ENCODE data around the gene SMTNL2.
"Not testable (repeated sequence)": the region's sequence is repeated elsewhere in the genome, so short reads cannot be mapped to it uniquely, and the experiment has no call there.

SMTNL2 gene

GRCh38 chr17:4585638-4585994 is 1.3 kb downstream of the SMTNL2 start:
- no peak for DNase-seq (ENCODE audit: low spot score)

GRCh38 chr17:4586043-4586442 is 1.7 kb downstream of the SMTNL2 start:
- no peak for DNase-seq (ENCODE audit: low spot score)

GRCh38 chr17:4587195-4587594 is 2.9 kb downstream of the SMTNL2 start:
- no peak for DNase-seq (ENCODE audit: low spot score)

GRCh38 chr17:4587803-4588202 is 3.5 kb downstream of the SMTNL2 start:
- DNase-seq (ENCODE audit: low spot score): no peak

GRCh38 chr17:4588391-4588790 is 4.1 kb downstream of the SMTNL2 start:
- no peak for DNase-seq (ENCODE audit: low spot score)

- no peak for DNase-seq (ENCODE audit: low spot score)
These were observed 4.7 kb downstream of the SMTNL2 start for GRCh38 chr17:4588898-4589625.

GRCh38 chr17:4590042-4590441 is 5.7 kb downstream of the SMTNL2 start:
- not testable (repeated sequence) for DNase-seq (ENCODE audit: low spot score)

GRCh38 chr17:4590981-4591453 is 6.7 kb downstream of the SMTNL2 start:
- no peak for DNase-seq (ENCODE audit: low spot score)

GRCh38 chr17:4591529-4591928 is 7.2 kb downstream of the SMTNL2 start:
- DNase-seq (ENCODE audit: low spot score): peak; percentile 60

GRCh38 chr17:4592240-4593005 is 8.1 kb downstream of the SMTNL2 start:
- no peak for DNase-seq (ENCODE audit: low spot score)

GRCh38 chr17:4593021-4593421 is 8.7 kb downstream of the SMTNL2 start:
- DNase-seq (ENCODE audit: low spot score): no peak

- DNase-seq (ENCODE audit: low spot score): no peak
These were observed 10.1 kb downstream of the SMTNL2 start for GRCh38 chr17:4594406-4594805.

- DNase-seq (ENCODE audit: low spot score): no peak
These were observed 10.8 kb downstream of the SMTNL2 start for GRCh38 chr17:4594931-4595684.

GRCh38 chr17:4595685-4596342 is 11.5 kb downstream of the SMTNL2 start:
- DNase-seq (ENCODE audit: low spot score): not testable (repeated sequence)

- no peak for DNase-seq (ENCODE audit: low spot score)
These were observed 12.5 kb downstream of the SMTNL2 start for GRCh38 chr17:4596636-4597380.

- DNase-seq (ENCODE audit: low spot score): no peak
These were observed 13.6 kb downstream of the SMTNL2 start for GRCh38 chr17:4597975-4598374.

GRCh38 chr17:4598776-4599504 is 14.6 kb downstream of the SMTNL2 start:
- peak; percentile 51 for DNase-seq (ENCODE audit: low spot score)

GRCh38 chr17:4599505-4600281 is 15.4 kb downstream of the SMTNL2 start:
- DNase-seq (ENCODE audit: low spot score): no peak

GRCh38 chr17:4600563-4600962 is 16.2 kb downstream of the SMTNL2 start:
- DNase-seq (ENCODE audit: low spot score): no peak

- no peak for DNase-seq (ENCODE audit: low spot score)
These were observed 17.0 kb downstream of the SMTNL2 start for GRCh38 chr17:4601326-4601725.
